MM.1S (cell line): ENCODE results near the gene KIF21B.

Source experiments
- CTCF ChIP-seq: fragments of 300-600 bp; sonication (generic); IDR thresholded peaks from 2 replicates; pipeline ENCODE4 v1.5.1; 2016; ENCODE audit warnings: antibody characterized with exemption, low read length, mixed read lengths
- EZH2 ChIP-seq: fragments of 300-600 bp; sonication (generic); optimal IDR thresholded peaks from 2 replicates; pipeline ENCODE3; 2017; ENCODE audit warnings: low read depth, mild to moderate bottlenecking, antibody characterized with exemption, low read length, mixed read lengths
- EZH2phosphoT487 ChIP-seq: fragments of 300-600 bp; sonication (generic); IDR thresholded peaks from 2 replicates; pipeline ENCODE4 v1.6.1; 2018; ENCODE audit warnings: antibody characterized with exemption, low read length

- no peak for TF ChIP-seq CTCF
- TF ChIP-seq EZH2, result no peak
- no peak for TF ChIP-seq EZH2phosphoT487
Observed at GRCh38 chr1:200985481-200985880, 38.0 kb downstream of the KIF21B start.
